H9 (cell line): ENCODE data around the gene CLIP4. TPM values are rescaled to one million over a fixed set of nuclear protein-coding genes. Genes with fewer than 3 reads are reported as not detected.

ENCODE experiments used
- DNase-seq: peaks from one replicate; pipeline ENCODE4 v3.0.0-alpha.2; 2017
- H2AFZ ChIP-seq: one replicate; pipeline ENCODE4 v1.6.1; 2013; ENCODE audit warnings: mild to moderate bottlenecking, low read length, control low read depth, moderate library complexity
- H2AK5ac ChIP-seq: 2 replicates; pipeline ENCODE4 v1.6.1; 2013; ENCODE audit warnings: low read length, control low read depth, mixed read lengths; ENCODE audit not compliant: insufficient read length
- H2BK120ac ChIP-seq: one replicate; pipeline ENCODE4 v1.6.1; 2013; ENCODE audit warnings: low read depth, mild to moderate bottlenecking, low read length, control low read depth, inconsistent platforms; ENCODE audit not compliant: poor library complexity, severe bottlenecking
- H2BK12ac ChIP-seq: 2 replicates; pipeline ENCODE4 v1.6.1; 2013; ENCODE audit warnings: low read length, control low read depth, mixed read lengths, low read depth; ENCODE audit not compliant: insufficient read length
- H2BK15ac ChIP-seq: 2 replicates; pipeline ENCODE4 v1.6.1; 2013; ENCODE audit warnings: low read depth, low read length, control low read depth
- H2BK20ac ChIP-seq: one replicate; pipeline ENCODE4 v1.6.1; 2013; ENCODE audit warnings: low read depth, mild to moderate bottlenecking, low read length, control low read depth, inconsistent platforms; ENCODE audit not compliant: poor library complexity, severe bottlenecking
- H2BK5ac ChIP-seq: 2 replicates; pipeline ENCODE4 v1.6.1; 2013; ENCODE audit warnings: low read length, control low read depth, mixed read lengths; ENCODE audit not compliant: insufficient read length
- H3K14ac ChIP-seq: 2 replicates; pipeline ENCODE4 v1.6.1; 2013; ENCODE audit warnings: low read length, control low read depth; ENCODE audit not compliant: insufficient read depth
- H3K18ac ChIP-seq: 2 replicates; pipeline ENCODE4 v1.6.1; 2013; ENCODE audit warnings: low read depth, mild to moderate bottlenecking, mixed read lengths, low read length, control low read depth; ENCODE audit not compliant: insufficient read length
- H3K23ac ChIP-seq: 2 replicates; pipeline ENCODE4 v1.6.1; 2013; ENCODE audit warnings: low read length, control low read depth, mixed read lengths, low read depth; ENCODE audit not compliant: insufficient read length
- H3K23me2 ChIP-seq: 2 replicates; pipeline ENCODE4 v1.6.1; 2013; ENCODE audit warnings: low read depth, mild to moderate bottlenecking, mixed read lengths, low read length, control low read depth; ENCODE audit not compliant: insufficient read length, poor library complexity, severe bottlenecking
- H3K27ac ChIP-seq: 2 replicates; pipeline ENCODE4 v1.5.1; 2013; ENCODE audit warnings: low read length, control low read depth, mixed read lengths, low read depth; ENCODE audit not compliant: insufficient read length
- H3K27me3 ChIP-seq: 2 replicates; pipeline ENCODE4 v1.6.1; 2013; ENCODE audit warnings: low read length, control low read depth, inconsistent platforms; ENCODE audit not compliant: insufficient read depth
- H3K4ac ChIP-seq: 2 replicates; pipeline ENCODE4 v1.6.1; 2013; ENCODE audit warnings: low read depth, mild to moderate bottlenecking, control low read depth, inconsistent platforms, low read length, moderate library complexity
- H3K4me1 ChIP-seq: 2 replicates; pipeline ENCODE4 v1.6.1; 2013; ENCODE audit warnings: low read length, control low read depth, inconsistent platforms; ENCODE audit not compliant: insufficient read depth
- H3K4me2 ChIP-seq: 2 replicates; pipeline ENCODE4 v1.6.1; 2013; ENCODE audit warnings: low read length, control low read depth, mixed read lengths; ENCODE audit not compliant: insufficient read length, insufficient read depth
- H3K56ac ChIP-seq: 2 replicates; pipeline ENCODE4 v1.6.1; 2013; ENCODE audit warnings: low read depth, mild to moderate bottlenecking, mixed read lengths, low read length, control low read depth; ENCODE audit not compliant: insufficient read length
- H3K79me1 ChIP-seq: 2 replicates; pipeline ENCODE4 v1.6.1; 2013; ENCODE audit warnings: low read depth, mild to moderate bottlenecking, moderate library complexity, low read length, control low read depth, inconsistent platforms; ENCODE audit not compliant: insufficient read depth, poor library complexity, severe bottlenecking
- H3K79me2 ChIP-seq: 2 replicates; pipeline ENCODE4 v1.6.1; 2013; ENCODE audit warnings: low read length, control low read depth, inconsistent platforms; ENCODE audit not compliant: insufficient read depth
- H3K9ac ChIP-seq: 2 replicates; pipeline ENCODE4 v1.6.1; 2013; ENCODE audit warnings: low read length, control low read depth, mixed read lengths; ENCODE audit not compliant: insufficient read length; ENCODE audit errors: extremely low read depth
- H3K9me3 ChIP-seq: one replicate; pipeline ENCODE4 v1.6.1; 2013; ENCODE audit warnings: low read depth, low read length, inconsistent platforms; ENCODE audit not compliant: control insufficient read depth
- H3T11ph ChIP-seq: one replicate; pipeline ENCODE4 v1.6.1; 2013; ENCODE audit warnings: mild to moderate bottlenecking, low read length, control low read depth, inconsistent platforms
- H4K20me1 ChIP-seq: one replicate; pipeline ENCODE4 v1.6.1; 2013; ENCODE audit not compliant: control insufficient read depth, insufficient read length, insufficient read depth
- H4K5ac ChIP-seq: 2 replicates; pipeline ENCODE4 v1.6.1; 2013; ENCODE audit warnings: low read depth, mild to moderate bottlenecking, mixed read lengths, low read length, control low read depth; ENCODE audit not compliant: insufficient read length
- H4K8ac ChIP-seq: replicated peaks from 2 replicates; pipeline ENCODE4 v1.6.1; 2013; ENCODE audit warnings: low read length, control low read depth, mixed read lengths, low read depth; ENCODE audit not compliant: insufficient read length
- H4K91ac ChIP-seq: 2 replicates; pipeline ENCODE4 v1.6.1; 2013; ENCODE audit warnings: low read depth, mild to moderate bottlenecking, moderate library complexity, mixed read lengths, low read length, control low read depth; ENCODE audit not compliant: insufficient read length
- H3K27ac Mint-ChIP-seq, 3 experiments: 2 replicates in 2 of 3; 3 replicates in 1 of 3; pipeline ENCODE4 v1.8.0; 2020 to 2021; ENCODE audit warnings: mixed read lengths in 3 of 3, mild to moderate bottlenecking in 1 of 3, moderate library complexity in 1 of 3
- H3K27me3 Mint-ChIP-seq: 2 replicates; pipeline ENCODE4 v1.8.0; 2021; ENCODE audit warnings: low read depth, mild to moderate bottlenecking, moderate library complexity, mixed read lengths
- H3K36me3 Mint-ChIP-seq, 3 experiments: 2 replicates in 2 of 3; 3 replicates in 1 of 3; pipeline ENCODE4 v1.8.0; 2020 to 2021; ENCODE audit warnings: low read depth in 3 of 3, mixed read lengths in 3 of 3; ENCODE audit not compliant: insufficient read depth in 1 of 3
- H3K4me1 Mint-ChIP-seq, 2 experiments: 2 replicates each; pipeline ENCODE4 v1.8.0; 2020; ENCODE audit warnings: mixed read lengths in 2 of 2
- H3K4me3 Mint-ChIP-seq, 2 experiments: 2 replicates in 1 of 2; 3 replicates in 1 of 2; pipeline ENCODE4 v1.8.0; 2020 to 2021; ENCODE audit warnings: mild to moderate bottlenecking in 2 of 2, mixed read lengths in 2 of 2, moderate library complexity in 1 of 2
- H3K9me3 Mint-ChIP-seq, 2 experiments: 2 replicates in 1 of 2; 3 replicates in 1 of 2; pipeline ENCODE4 v1.8.0; 2020; ENCODE audit warnings: mild to moderate bottlenecking in 2 of 2, mixed read lengths in 2 of 2, moderate library complexity in 1 of 2
- WGBS: extraction: QIAGEN DNeasy Blood & Tissue Kit; methylation state at CpG from one replicate; pipeline ENCODE4 v1.1.7; 2013; ENCODE audit warnings: missing lambda C conversion rate, low lambda C conversion rate, mixed read lengths; ENCODE audit not compliant: insufficient read length; ENCODE audit errors: extremely low coverage; 5-methylcytosine and 5-hydroxymethylcytosine counted together
- total RNA-seq: library from RNA; stranded (reverse); gene quantifications from 2 replicates; pipeline ENCODE4 v1.2.1, GENCODE V29; 2021
- TF ChIP-seq, protein P1 (sequence below): fragments of 200-600 bp; sonication (generic); conservative IDR thresholded peaks from 3 replicates; pipeline ENCODE4 v1.8.0; 2021; ENCODE audit warnings: antibody characterized with exemption, mild to moderate bottlenecking

The CLIP4 gene
- total RNA-seq, 1 experiment from 2014 or later = 0.66 TPM

DNA sequence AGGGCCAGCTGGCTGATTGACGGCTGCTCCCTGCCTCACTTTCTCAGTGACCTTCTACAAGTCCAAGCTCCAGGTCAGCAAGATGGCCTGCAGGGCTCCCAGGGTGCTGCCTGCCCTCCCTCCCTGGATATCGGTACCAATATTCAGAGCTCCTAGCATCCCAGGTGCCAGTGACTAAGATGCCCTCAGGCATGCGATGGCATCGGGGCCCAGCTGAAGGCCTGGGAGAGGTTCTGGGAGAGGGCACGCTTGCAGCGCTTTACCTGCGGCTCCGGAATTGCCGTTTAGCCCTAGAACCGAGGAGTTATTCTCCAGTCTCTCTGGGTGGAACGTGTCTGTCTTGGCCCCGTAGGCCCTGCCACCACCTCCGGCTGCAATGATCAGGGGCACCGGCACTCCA is 116.8 kb downstream of the CLIP4 start:
- Histone ChIP-seq H3K23ac (no peak overlapping the region), H3K9ac (no peak overlapping the region)
- no peaks in the 10 kb centered on the region for H3K36me3 Mint-ChIP-seq

More for the DNA sequence above, 116.8 kb downstream of the CLIP4 start:
- Histone ChIP-seq H2AFZ (no peak overlapping the region), H2AK5ac (no peak overlapping the region), H3K27me3 (no peaks in the 10 kb centered on the region), H3K79me2 (no peaks in the 10 kb centered on the region), H3K27ac (no peak overlapping the region), H4K91ac (no peak overlapping the region), H2BK15ac (no peak overlapping the region), H3K79me1 (no peaks in the 10 kb centered on the region), H3K4me1 (no peaks in the 10 kb centered on the region), H4K20me1 (no peaks in the 10 kb centered on the region), H2BK12ac (no peak overlapping the region), H3K4ac (no peak overlapping the region), H2BK20ac (no peak overlapping the region), H3T11ph (no peak overlapping the region), H3K18ac (no peak overlapping the region), H4K5ac (no peak overlapping the region), H2BK120ac (no peak overlapping the region), H3K9me3 (no peaks in the 10 kb centered on the region), H3K4me2 (no peak overlapping the region), H3K23me2 (no peaks in the 10 kb centered on the region), H2BK5ac (no peak overlapping the region), H4K8ac (no peak overlapping the region), H3K56ac (no peak overlapping the region), H3K14ac (no peak overlapping the region)
- no peak overlapping the region for H3K27ac Mint-ChIP-seq
- H3K4me3 Mint-ChIP-seq = no peak overlapping the region
- TF ChIP-seq, protein P1, sequence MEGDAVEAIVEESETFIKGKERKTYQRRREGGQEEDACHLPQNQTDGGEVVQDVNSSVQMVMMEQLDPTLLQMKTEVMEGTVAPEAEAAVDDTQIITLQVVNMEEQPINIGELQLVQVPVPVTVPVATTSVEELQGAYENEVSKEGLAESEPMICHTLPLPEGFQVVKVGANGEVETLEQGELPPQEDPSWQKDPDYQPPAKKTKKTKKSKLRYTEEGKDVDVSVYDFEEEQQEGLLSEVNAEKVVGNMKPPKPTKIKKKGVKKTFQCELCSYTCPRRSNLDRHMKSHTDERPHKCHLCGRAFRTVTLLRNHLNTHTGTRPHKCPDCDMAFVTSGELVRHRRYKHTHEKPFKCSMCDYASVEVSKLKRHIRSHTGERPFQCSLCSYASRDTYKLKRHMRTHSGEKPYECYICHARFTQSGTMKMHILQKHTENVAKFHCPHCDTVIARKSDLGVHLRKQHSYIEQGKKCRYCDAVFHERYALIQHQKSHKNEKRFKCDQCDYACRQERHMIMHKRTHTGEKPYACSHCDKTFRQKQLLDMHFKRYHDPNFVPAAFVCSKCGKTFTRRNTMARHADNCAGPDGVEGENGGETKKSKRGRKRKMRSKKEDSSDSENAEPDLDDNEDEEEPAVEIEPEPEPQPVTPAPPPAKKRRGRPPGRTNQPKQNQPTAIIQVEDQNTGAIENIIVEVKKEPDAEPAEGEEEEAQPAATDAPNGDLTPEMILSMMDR = no peak
- DNase-seq = no peak
- H3K27me3 Mint-ChIP-seq = peaks cover 8% of the 10 kb centered on the region; the same call in 1 of the 2 replicates
- H3K9me3 Mint-ChIP-seq = no peaks in the 10 kb centered on the region
- WGBS = no CpG with 5 or more reads among the region's 14 CpGs
- no peaks in the 10 kb centered on the region for H3K4me1 Mint-ChIP-seq
